ENCODE measurements around the gene BUB1B. TPM values are rescaled to one million over a fixed set of nuclear protein-coding genes. Genes with fewer than 3 reads are reported as not detected.

Gene BUB1B
- total and polyA plus RNA-seq, 9 of the 15 experiments (the other 6 are each of a cell fraction or from before 2014, with no cell fraction given), result 28.7 to 113 (median 82.2) TPM

GRCh38 chr15:40266828-40267304, 106.0 kb downstream of the BUB1B start (continued):
- TF ChIP-seq HOMEZ (CRISPR knock-in tag; IDR thresholded peaks at IDR 0.05) (no peak), XRCC5 (IDR thresholded peaks at IDR 0.05; ENCODE audit: low read depth, low read length) (no peak), ZNF239 (CRISPR knock-in tag; IDR thresholded peaks at IDR 0.05) (no peak), KAT2B (IDR thresholded peaks at IDR 0.05; ENCODE audit: low read depth, low read length) (no peak), DPF2 (IDR thresholded peaks at IDR 0.05) (peak; percentile 92), ATF1 (CRISPR knock-in tag; IDR thresholded peaks at IDR 0.05) (no peak), ATF1 (tag; IDR thresholded peaks at IDR 0.05) (peak; percentile 24; the same call in 1 of the 2 replicates), RB1 (IDR thresholded peaks at IDR 0.05; ENCODE audit: low read depth) (no peak), ZBTB40 (IDR thresholded peaks at IDR 0.05) (no peak), ZBTB40 (CRISPR knock-in tag; IDR thresholded peaks at IDR 0.05) (no peak), ZNF583 (CRISPR knock-in tag; IDR thresholded peaks at IDR 0.05) (no peak), ZNF232 (CRISPR knock-in tag; IDR thresholded peaks at IDR 0.05) (no peak), MNT (conservative IDR thresholded peaks at IDR 0.05) (peak in 1 of 2 experiments; percentile 42; a peak in 1 of 4 replicates), PTTG1 (tag; IDR thresholded peaks at IDR 0.05; ENCODE audit: low read depth) (no peak)

Measured in K562 (cell line).